ENCODE measurements around the gene SMCO2. TPM values are rescaled to one million over a fixed set of nuclear protein-coding genes. Genes with fewer than 3 reads are reported as not detected.

The SMCO2 gene
- total and polyA plus RNA-seq, 2 of the 4 experiments (the other 2 are of a cell fraction): 0.19 TPM; not detected in 1

GRCh38 chr12:27436768-27437167 is 9.8 kb upstream of the SMCO2 start:
- CTCF ChIA-PET: no interaction called here
- WGBS, 2 experiments (ENCODE audit: extremely low coverage in 2 of 2, insufficient read length in 1 of 2): no CpG with 5 or more reads among the region's 1 CpG
- Histone ChIP-seq H3K14ac (replicated peaks; ENCODE audit: low read depth, low read length) (no peak overlapping the region), H3K79me1 (ENCODE audit: low read depth in 1 of 2, low read length in 2 of 2) (peaks cover 0 to 9% of the 10 kb centered on the region in 2 experiments; a peak in 1 of 4 replicates), H3K9me3 (ENCODE audit: control insufficient read depth, insufficient read depth, low read length) (no peaks in the 10 kb centered on the region), H3K4me3 (ENCODE audit: insufficient read depth, low read depth, low read length) (no peak overlapping the region), H2AK9ac (replicated peaks; ENCODE audit: low read depth, low read length, poor library complexity) (no peak overlapping the region), H2BK120ac (ENCODE audit: low read depth, low read length) (no peak overlapping the region), H3K23ac (ENCODE audit: low read depth, low read length) (no peak overlapping the region), H2BK20ac (ENCODE audit: low read depth, low read length) (no peak overlapping the region), H3K36me3 (ENCODE audit: control insufficient read depth, insufficient read depth, low read length) (no peaks in the 10 kb centered on the region), H3K9ac (ENCODE audit: low read depth, low read length) (no peak overlapping the region), H3K27me3 (ENCODE audit: control insufficient read depth, insufficient read depth, low read length) (no peaks in the 10 kb centered on the region), H2AK5ac (ENCODE audit: low read depth, low read length) (no peak overlapping the region), H4K20me1 (ENCODE audit: insufficient read depth, low read length) (no peaks in the 10 kb centered on the region), H4K8ac (ENCODE audit: low read depth in 2 of 2, low read length in 2 of 2) (no peak overlapping the region), H3K27ac (ENCODE audit: insufficient read depth, low read length) (no peak overlapping the region), H4K91ac (ENCODE audit: insufficient read depth, low read depth, low read length) (no peak overlapping the region), H2BK5ac (ENCODE audit: low read depth, low read length, poor library complexity, severe bottlenecking) (no peak overlapping the region), H3K56ac (ENCODE audit: extremely low read depth, insufficient read depth, low read length) (no peak overlapping the region), H2AFZ (replicated peaks; ENCODE audit: low read length, poor library complexity) (no peak overlapping the region), H2BK15ac (ENCODE audit: low read depth, low read length) (no peak overlapping the region), H3K9me1 (ENCODE audit: insufficient read depth, low read length) (no peaks in the 10 kb centered on the region), H3K4me2 (ENCODE audit: low read depth, low read length) (no peak overlapping the region), H4K5ac (ENCODE audit: low read depth, low read length) (no peak overlapping the region), H3K4ac (ENCODE audit: low read depth, low read length) (no peak overlapping the region), H3K4me1 (ENCODE audit: control insufficient read depth, insufficient read depth, low read length) (peaks cover 6% of the 10 kb centered on the region), H3K18ac (ENCODE audit: low read depth, low read length) (no peak overlapping the region)
- POLR2A ChIA-PET (ENCODE audit: unreplicated experiment): no interaction called here
- dilution Hi-C loops (cut with HindIII; ENCODE audit: low sequenced_read_pairs, unreplicated experiment) (no loop called here), in situ Hi-C loops (cut with MboI; ENCODE audit: low sequenced_read_pairs) (loop anchor here (5.0 kb wide), 1 partner anchor 201 kb away; no protein-coding TSS in a partner anchor), intact Hi-C loops (cut with micrococcal nuclease) (loop anchor here (5.0 kb wide), 1 partner anchor 201 kb away; no protein-coding TSS in a partner anchor)
- TF ChIP-seq POLR2A (IDR thresholded peaks at IDR 0.05; ENCODE audit: low read depth, low read length) (no peak), BHLHE40 (IDR thresholded peaks at IDR 0.05; ENCODE audit: low read depth, low read length) (no peak), FOS (IDR thresholded peaks at IDR 0.05; ENCODE audit: low read depth, low read length) (no peak), RFX5 (IDR thresholded peaks at IDR 0.05; ENCODE audit: low read depth, low read length) (no peak), CEBPB (IDR thresholded peaks at IDR 0.05; ENCODE audit: low read depth, low read length) (no peak), RAD21 (IDR thresholded peaks at IDR 0.05; ENCODE audit: low read length) (no peak), ELK1 (IDR thresholded peaks at IDR 0.05; ENCODE audit: borderline replicate concordance, low read depth, low read length) (no peak), NFE2L2 (IDR thresholded peaks at IDR 0.05; ENCODE audit: low read depth, low read length) (no peak), USF2 (IDR thresholded peaks at IDR 0.05; ENCODE audit: low read depth, low read length) (no peak), CTCF (conservative IDR thresholded peaks at IDR 0.05; ENCODE audit: low read depth, low read length) (no peak), MXI1 (IDR thresholded peaks at IDR 0.05; ENCODE audit: borderline replicate concordance, low read depth, low read length) (no peak), MAZ (IDR thresholded peaks at IDR 0.05; ENCODE audit: borderline replicate concordance, low read depth, low read length) (no peak), CHD1 (IDR thresholded peaks at IDR 0.05; ENCODE audit: low read depth, low read length) (no peak), SMC3 (IDR thresholded peaks at IDR 0.05; ENCODE audit: low read depth, low read length) (no peak), RCOR1 (IDR thresholded peaks at IDR 0.05; ENCODE audit: insufficient replicate concordance, low read length) (no peak), MAFK (IDR thresholded peaks at IDR 0.05; ENCODE audit: low read depth, low read length) (no peak)
- no TSS peak for BruUV-seq (replicated peaks)
- DNase-seq: no peak
- no peak for ATAC-seq (ENCODE audit: low read depth)
